GM12801 (cell line): Measurements from ENCODE around the gene ROCK1.

Source experiments
- CTCF ChIP-seq: IDR thresholded peaks from one replicate; pipeline ENCODE4 v1.5.1; 2011; ENCODE audit warnings: control low read depth; ENCODE audit not compliant: insufficient read length; ENCODE audit errors: extremely low read depth

Gene ROCK1

GRCh38 chr18:21064347-21064746, 47.3 kb downstream of the ROCK1 start:
- TF ChIP-seq CTCF = no peak

- TF ChIP-seq CTCF = no peak
These were observed 48.6 kb downstream of the ROCK1 start for GRCh38 chr18:21063011-21063410.

- no peak for TF ChIP-seq CTCF
These were observed 54.5 kb downstream of the ROCK1 start for GRCh38 chr18:21057112-21057511.

GRCh38 chr18:21056545-21056944, 55.1 kb downstream of the ROCK1 start:
- TF ChIP-seq CTCF = no peak

GRCh38 chr18:21054252-21054821, 57.3 kb downstream of the ROCK1 start:
- TF ChIP-seq CTCF = no peak

- TF ChIP-seq CTCF = no peak
These were observed 58.5 kb downstream of the ROCK1 start for GRCh38 chr18:21053127-21053526.

GRCh38 chr18:21052385-21052784, 59.2 kb downstream of the ROCK1 start:
- no peak for TF ChIP-seq CTCF
